Measurements from ENCODE around the gene HES7. TPM values are rescaled to one million over a fixed set of nuclear protein-coding genes. Genes with fewer than 3 reads are reported as not detected.
"Not testable (repeated sequence)": the region's sequence is repeated elsewhere in the genome, so short reads cannot be mapped to it uniquely, and the experiment has no call there.

Gene HES7
- total RNA-seq, 4 donors from 2014 or later, result 2.1 TPM; not detected in 3

DNA sequence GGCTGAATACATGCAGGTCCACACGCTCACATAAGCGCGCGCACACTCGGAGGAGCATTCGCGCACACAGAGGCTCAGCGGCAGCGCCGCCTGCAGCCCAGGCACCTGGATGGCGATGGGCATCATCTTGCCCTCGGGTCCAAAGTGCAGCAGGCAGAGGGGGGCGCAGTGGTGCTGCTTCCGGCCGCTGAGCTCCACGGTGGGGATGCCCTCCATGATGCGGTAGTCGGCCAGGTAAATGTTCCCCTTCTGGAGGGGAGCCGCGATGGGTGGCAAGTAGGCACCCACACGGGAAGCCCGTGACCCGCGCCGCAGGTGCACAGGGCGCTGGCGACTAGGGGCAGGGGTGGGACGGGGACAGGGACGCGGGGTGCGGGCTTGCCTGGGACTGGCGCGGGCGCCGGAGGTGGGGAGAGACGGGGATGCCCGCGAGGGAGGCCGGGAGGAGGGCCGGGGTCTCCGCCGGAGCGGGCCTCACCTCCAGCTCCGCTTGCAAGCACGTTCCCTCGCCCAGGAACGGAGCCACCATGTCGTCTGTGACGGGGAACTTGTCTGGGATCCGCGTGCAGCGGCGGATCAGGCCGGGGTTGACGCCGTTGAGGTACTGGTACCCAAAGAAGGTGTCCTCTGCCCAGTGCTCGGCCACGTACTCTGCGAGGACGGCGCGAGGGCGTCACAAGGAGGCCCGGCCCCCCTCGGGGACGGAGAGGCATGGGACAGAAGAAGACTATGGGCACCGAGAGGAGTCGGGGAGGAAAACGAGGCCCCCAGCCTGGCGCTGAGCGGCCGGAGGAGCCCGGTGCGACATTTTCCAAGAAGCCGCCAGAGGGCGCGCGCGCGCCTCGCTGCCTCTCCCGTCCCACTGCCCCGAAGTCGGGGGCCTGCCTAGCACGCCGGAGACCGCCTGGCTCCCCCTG, 44.4 kb downstream of the HES7 start:
- no peak for TF ChIP-seq POLR2A (IDR thresholded peaks at IDR 0.05)
- TF ChIP-seq CTCF (IDR thresholded peaks at IDR 0.05), result peak; percentile 89 to 93 (median 90)
- no peak for TF ChIP-seq EP300 (IDR thresholded peaks at IDR 0.05)
- Histone ChIP-seq H3K4me1 (peaks cover 0 to 22% (median 3%) of the 10 kb centered on the region in 4 donors), H3K27ac (peak overlapping the region in 2 of 4 donors; percentile 16 to 28), H3K36me3 (no peaks in the 10 kb centered on the region), H3K9me3 (no peaks in the 10 kb centered on the region), H3K4me3 (peak overlapping the region; percentile 2 to 50 (median 41)), H3K27me3 (peaks cover 0 to 95% of the 10 kb centered on the region in 2 donors)
- 2% methylated on average over 63 to 75 of the region's 87 CpGs for WGBS, 2 donors
- DNase-seq (ENCODE audit: low spot score in 2 of 2), result peak; percentile 35 to 49

- 85 to 88% methylated on average over 4 to 5 of the region's 5 CpGs for WGBS, 2 donors
- not testable (repeated sequence) for H3K4me3 ChIP-seq; H3K9me3 ChIP-seq; H3K36me3 ChIP-seq; H3K27ac ChIP-seq; DNase-seq (ENCODE audit: low spot score in 2 of 2)
- peaks cover 0 to 38% (median 12%) of the 10 kb centered on the region in 4 donors for H3K4me1 ChIP-seq
- H3K27me3 ChIP-seq, result peaks cover 0 to 96% of the 10 kb centered on the region in 2 donors
These were observed 46.0 kb downstream of the HES7 start for GRCh38 chr17:8077939-8078338.

GRCh38 chr17:8076502-8077266, 47.2 kb downstream of the HES7 start:
- Histone ChIP-seq H3K4me1 (peaks cover 0 to 47% (median 17%) of the 10 kb centered on the region in 4 donors), H3K36me3 (no peaks in the 10 kb centered on the region), H3K27ac (no peak overlapping the region), H3K9me3 (no peaks in the 10 kb centered on the region), H3K27me3 (peaks cover 0 to 96% of the 10 kb centered on the region in 2 donors), H3K4me3 (no peak overlapping the region)
- DNase-seq (ENCODE audit: low spot score in 2 of 2), result no peak
- TF ChIP-seq POLR2A (IDR thresholded peaks at IDR 0.05) (no peak), EP300 (IDR thresholded peaks at IDR 0.05) (no peak), CTCF (IDR thresholded peaks at IDR 0.05) (no peak)
- 87 to 88% methylated on average over 13 of the region's 13 CpGs for WGBS, 2 donors

DNA sequence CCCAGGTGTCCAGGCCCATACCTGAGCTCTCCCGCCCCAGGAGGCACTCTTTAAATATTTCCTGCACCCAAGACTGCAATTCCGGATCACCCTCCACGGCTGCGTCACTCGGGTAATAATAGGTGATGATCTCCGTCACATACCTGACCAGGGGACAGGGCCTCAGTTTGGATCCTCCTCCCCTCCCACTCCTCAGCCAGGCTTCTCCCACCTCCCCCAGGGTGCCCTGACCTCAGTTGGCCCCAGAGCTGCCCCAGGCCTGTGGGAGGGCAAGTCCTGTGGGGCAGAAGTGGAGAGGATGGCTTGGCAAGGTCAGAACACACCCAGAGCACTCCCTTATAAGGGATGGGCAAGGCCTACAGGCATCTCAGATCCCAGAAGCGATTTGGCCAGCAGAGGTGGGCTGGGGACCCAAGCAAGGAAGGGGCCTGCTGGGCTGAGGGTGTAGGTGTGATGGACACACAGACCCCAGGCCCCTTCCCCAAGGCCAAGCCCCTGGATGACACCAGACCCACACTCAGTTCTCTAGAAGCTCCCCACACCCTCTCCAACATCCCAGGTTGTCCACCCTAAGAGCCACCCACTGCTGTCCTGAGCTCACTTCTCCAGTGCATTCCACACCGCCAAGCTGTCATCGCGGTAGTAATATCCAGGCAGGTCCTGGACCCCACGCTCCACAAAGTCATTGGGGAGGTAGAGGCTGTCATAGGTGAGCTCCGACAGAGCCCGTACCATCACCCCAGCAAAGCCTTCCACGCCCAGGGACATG, 48.1 kb downstream of the HES7 start:
- Histone ChIP-seq H3K27me3 (peaks cover 0 to 95% of the 10 kb centered on the region in 2 donors), H3K4me3 (no peak overlapping the region), H3K4me1 (peaks cover 0 to 42% (median 17%) of the 10 kb centered on the region in 4 donors), H3K9me3 (no peaks in the 10 kb centered on the region), H3K36me3 (no peaks in the 10 kb centered on the region), H3K27ac (no peak overlapping the region)
- 93 to 94% methylated on average over 11 to 14 of the region's 14 CpGs for WGBS, 2 donors
- TF ChIP-seq POLR2A (IDR thresholded peaks at IDR 0.05) (no peak), CTCF (IDR thresholded peaks at IDR 0.05) (no peak)
- DNase-seq (ENCODE audit: low spot score in 2 of 2), result no peak

- no peak overlapping the region for H3K27ac ChIP-seq
- DNase-seq (ENCODE audit: low spot score in 2 of 2), result no peak
- no peak overlapping the region for H3K4me3 ChIP-seq
- 85 to 90% methylated on average over 3 of the region's 3 CpGs for WGBS, 2 donors
- TF ChIP-seq POLR2A (IDR thresholded peaks at IDR 0.05) (no peak), CTCF (IDR thresholded peaks at IDR 0.05) (no peak), EP300 (IDR thresholded peaks at IDR 0.05) (no peak)
- H3K4me1 ChIP-seq, result peaks cover 0 to 35% (median 14%) of the 10 kb centered on the region in 4 donors
- H3K9me3 ChIP-seq, result no peaks in the 10 kb centered on the region
- H3K36me3 ChIP-seq, result no peaks in the 10 kb centered on the region
- peaks cover 0 to 89% of the 10 kb centered on the region in 2 donors for H3K27me3 ChIP-seq
These were observed 48.8 kb downstream of the HES7 start for GRCh38 chr17:8075081-8075480.
